Mammary epithelial cell (primary cell): Measurements from ENCODE around the gene RGS4.

Experiments used
- CTCF ChIP-seq, 2 donors: IDR thresholded peaks in 1 of 2; conservative IDR thresholded peaks in 1 of 2; 2 replicates each; pipeline ENCODE4 v1.5.1; 2011 to 2012; ENCODE audit warnings: inconsistent platforms in 2 of 2, low read length in 2 of 2, mild to moderate bottlenecking in 2 of 2, control low read depth in 1 of 2, low read depth in 1 of 2; ENCODE audit not compliant: insufficient read depth in 1 of 2; ENCODE audit errors: extremely low read depth in 1 of 2
- EZH2 ChIP-seq: IDR thresholded peaks from 2 replicates; pipeline ENCODE4 v1.6.1; 2012; ENCODE audit warnings: low read length, inconsistent platforms, borderline replicate concordance

- TF ChIP-seq CTCF (conservative IDR thresholded peaks at IDR 0.05 in 1 of 2, IDR thresholded peaks at IDR 0.05 in 1 of 2; ENCODE audit: extremely low read depth in 1 of 2, insufficient read depth in 1 of 2, low read depth in 1 of 2, low read length in 2 of 2) (no peak), EZH2 (no peak)
These were observed 3.5 kb downstream of the RGS4 start for GRCh38 chr1:163072658-163073057.
